Measurements from ENCODE around the gene TIMP2.
"Not testable (repeated sequence)": the region's sequence is repeated elsewhere in the genome, so short reads cannot be mapped to it uniquely, and the experiment has no call there.

Gene TIMP2

DNA sequence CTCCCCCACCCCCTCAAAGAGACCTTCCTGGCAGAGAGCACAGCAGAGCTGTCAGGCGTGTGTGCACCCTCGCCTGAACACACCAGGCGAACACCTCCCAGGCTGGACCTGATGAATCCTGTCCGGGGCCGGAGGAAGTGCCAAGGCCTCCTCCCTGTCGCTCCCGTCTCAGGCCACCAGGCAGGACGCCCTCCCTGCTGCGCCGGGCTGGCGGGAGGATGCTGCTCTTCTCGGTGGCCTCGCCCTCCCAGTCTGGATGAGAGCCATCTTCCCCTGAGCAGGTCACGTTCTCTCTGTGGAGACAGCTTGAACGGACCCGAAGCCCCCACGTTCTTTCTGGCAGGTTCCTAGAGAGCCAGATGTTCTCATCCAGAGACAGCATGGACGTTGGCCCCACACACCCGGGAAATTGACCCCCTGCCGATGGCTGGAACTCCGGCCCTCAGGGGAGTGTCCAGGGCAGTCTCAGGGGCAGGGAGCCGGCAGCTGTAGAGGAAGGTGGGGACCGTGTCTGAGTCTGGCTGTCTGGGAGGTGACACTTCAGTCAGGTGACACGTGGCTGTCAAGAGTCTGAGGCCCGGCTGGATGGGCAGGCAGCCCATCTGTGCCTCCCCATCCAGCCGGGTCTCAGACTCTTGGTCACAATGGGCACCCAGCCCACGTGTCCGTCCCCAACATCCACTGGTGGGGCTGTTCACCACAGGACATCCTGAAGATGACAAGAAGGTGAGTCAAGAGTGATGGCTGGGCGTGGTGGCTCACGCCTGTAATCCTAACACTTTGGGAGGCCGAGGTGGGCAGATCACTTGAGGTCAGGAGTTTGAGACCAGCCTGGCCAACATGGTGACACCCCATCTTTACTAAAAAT, 5.0 kb upstream of the TIMP2 start:
- no peak for DNase-seq (ENCODE audit: low read depth)

DNA sequence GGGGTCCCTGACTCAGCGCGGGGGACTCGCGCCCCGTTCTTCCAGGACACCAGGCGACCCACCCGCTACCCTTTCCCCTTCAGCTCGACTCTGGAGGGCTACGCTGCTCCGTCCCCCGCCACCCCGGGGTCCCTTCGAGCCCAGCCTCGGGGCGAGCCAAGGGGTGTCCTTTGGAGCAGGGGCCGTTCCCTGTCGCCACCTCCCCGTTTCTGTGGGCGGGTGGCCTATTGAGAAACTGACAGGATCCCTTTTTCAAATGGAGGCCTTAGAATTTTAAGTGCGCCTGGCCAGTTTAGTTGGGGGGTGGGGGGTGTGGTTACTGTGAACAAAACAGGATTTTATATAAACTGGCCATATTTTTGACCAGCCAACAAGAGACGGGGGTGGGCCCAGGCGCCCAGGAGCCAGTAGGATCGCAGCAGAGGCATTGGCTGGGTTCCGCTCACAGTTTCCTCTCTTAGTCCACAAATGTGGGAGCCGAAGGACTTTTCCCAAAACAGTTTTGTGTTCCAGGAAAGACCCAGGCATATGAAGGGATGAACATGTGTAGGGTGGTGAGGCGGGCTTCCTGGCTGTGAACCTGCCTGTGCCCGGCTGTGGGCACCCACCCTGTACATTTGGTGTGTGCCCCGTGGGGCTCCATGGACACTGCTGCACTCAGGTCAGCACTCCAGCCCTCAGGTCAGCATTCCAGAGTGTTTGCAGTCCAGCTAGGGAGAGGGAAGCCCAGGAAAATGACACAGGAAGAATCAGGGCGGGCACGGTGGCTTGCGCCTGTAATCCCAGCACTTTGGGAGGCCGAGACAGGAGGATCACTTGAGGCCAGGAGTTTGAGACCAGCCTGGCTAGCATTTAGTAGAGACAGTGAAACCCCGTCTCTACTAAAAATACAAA, 722 bp upstream of the TIMP2 start:
- peak; percentile 91 for DNase-seq (ENCODE audit: low read depth)

DNA sequence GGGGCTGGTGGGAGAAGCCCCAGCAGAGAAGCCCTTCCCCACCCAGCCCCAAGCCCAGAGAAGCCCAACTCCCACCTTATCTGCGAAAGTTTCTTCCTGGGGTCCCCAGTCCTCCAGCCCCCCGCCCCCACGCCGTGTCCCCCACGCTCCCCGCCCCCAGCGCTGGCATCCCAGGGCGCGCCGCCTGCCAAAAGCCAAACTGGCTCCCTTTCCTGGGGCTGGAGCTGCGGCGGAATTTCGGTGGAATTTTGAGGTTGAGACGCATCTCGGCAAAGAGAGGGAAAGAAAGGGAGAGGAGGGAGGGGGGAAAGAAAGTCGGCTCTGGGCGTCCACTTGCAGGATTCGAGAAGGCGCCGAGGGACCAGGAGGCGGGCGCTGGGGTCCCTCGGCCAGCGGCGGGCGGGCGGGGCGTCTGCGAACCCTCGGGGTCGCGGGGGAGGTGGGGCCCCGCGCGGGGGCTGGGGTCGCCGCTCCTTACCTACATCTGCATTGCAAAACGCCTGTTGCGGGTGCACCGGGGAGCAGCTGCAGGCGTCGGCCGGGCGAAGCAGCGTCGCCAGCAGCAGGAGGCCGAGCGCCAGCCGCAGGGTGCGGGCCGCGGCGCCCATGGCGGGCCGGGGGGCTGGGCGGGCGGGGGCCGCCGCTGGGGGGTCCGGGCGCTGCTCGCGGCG, 571 bp downstream of the TIMP2 start:
- DNase-seq (ENCODE audit: low read depth) = no peak

DNA sequence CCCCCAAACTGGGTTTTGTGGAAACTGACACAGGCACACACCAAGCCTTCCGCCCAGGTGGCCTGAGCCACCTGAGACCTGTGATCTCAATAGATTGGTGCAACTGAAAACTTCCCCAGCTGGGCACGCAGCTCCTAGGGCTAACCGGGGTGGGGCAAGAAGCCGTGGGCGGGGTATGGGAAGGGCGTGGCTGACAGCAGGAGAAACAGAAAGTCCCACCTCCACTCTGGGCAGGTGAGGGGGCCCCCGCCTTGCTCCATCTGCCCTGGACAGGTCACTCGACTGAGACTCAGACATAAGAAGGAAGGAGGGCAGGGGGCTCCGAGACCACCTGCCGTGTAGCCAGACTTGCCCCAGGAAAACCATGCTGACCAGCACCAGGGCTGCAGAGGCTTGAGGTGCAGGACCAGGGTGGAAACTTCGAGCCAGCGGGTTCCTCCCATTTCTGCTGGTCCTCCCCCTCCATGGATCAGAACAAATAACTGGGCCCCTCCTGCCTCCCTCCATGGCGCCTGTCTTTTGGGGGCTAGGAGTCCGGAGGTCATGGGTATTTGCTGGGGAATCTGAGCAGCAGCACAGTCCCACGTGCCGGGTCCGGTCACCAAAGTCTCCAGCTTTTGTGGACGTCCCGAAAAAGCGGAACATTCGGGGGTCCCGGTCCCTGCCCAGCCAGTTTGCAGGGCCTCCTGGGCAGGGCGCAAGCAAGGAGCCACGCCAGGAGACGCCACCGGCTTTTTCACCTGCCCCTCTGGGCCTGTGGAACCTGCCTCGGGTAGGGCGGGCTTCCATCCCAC, 1.3 kb downstream of the TIMP2 start:
- DNase-seq (ENCODE audit: low read depth) = no peak

DNA sequence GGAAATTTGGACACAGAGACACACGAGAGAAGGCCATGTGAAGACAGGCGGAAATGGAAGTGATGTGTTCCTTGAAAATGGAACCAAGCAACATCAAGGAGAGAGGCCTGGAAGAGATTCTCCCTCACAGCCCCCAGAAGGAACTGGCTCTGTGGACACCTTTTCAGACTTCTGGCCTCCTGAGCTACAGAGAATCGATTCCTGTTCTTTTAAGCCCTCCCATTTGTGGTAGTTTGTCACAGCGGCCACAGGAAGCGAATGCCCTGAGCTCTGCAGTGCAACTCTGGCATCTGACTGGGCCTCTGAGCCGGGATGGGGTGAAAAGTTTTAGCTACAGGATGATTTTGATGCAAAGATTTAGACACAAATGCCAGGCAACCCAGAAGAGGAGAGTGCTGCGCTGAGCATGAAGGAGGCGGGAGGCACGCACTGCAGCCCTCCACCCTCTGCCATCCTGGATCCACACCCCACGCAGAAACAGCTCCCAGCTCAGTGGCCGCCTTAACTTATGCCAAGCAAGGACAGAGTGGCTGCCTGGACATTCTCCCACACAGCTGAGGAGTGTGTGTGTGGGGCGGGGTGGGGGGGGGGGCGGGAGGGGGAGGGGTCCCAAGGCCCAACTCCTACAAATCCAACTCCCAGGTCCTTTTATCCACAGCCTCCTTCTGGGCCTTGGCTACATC, 2.2 kb downstream of the TIMP2 start:
- no peak for DNase-seq (ENCODE audit: low read depth)

DNA sequence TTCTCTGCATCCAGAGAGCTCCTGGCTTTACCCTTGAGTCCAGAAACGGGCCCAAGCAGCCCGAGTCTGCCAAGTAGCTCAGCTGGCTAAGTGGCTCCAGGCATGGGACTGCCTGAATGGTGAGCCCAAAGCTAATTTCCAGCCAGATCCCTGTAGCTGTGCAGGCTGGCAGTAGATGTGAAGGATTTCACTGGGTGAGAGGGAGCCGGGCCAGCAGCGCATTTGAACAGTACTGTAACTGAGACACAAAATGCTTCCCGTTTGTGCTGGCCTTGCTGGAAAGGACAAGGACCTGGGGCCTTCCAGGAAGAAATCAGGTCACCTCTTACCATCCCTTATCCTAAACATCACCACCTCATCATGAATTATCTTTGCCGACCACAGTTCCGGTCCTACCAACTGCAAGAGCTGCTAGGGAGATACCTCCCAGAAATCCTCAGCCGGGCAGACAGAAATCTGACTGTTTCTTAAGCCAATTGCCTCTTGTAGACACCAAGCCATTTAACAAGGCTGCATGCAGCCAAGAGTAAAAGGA, 3.7 kb downstream of the TIMP2 start:
- DNase-seq (ENCODE audit: low read depth) = peak; percentile 77

DNA sequence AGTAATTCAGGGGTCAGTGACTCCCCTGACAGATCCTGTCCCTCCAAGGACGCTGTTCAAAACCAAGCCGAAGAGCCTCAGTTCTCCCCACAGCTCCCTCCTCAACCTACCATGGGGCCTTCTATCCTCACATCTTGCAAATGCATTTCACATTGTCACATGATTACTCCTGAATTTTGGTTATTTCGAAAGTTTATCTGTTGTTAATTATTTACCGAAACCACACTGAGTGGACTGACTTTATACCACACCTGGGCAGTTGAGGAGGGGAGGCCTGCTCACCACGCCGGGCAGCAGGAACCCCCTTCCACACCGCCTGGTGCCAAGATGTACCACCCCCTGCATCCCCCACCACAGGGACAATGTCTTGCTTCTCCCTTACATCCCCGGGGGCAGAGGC, 4.7 kb downstream of the TIMP2 start:
- no peak for DNase-seq (ENCODE audit: low read depth)

DNA sequence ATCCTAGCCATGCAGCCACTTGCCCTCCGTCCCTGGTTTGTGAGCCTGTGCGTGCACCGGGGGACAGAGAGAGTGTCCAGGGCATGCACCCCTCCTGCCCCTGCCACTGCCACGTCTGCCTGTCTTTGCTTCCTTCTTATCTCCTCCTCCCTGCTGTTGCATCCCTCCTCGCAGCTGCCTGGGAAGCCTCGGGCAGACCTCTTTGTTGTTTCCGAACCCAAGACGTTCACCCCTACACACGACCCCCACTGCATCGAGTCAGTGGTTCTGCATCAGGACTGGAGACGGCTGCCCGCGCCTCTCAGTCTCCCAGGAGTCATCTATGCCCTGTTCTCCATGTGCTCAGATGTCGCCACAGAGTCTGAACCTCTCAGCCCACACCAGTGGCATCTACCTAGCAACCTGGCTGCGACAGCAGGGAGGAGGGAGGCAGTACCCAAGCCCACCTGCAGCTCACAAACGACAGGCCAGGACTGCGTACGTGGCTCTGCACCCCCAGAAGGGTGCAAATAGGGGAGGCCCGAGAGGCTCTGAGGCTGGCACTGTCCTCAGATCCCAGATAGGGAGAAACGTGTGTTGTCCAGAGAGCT, 5.2 kb downstream of the TIMP2 start:
- no peak for DNase-seq (ENCODE audit: low read depth)

DNA sequence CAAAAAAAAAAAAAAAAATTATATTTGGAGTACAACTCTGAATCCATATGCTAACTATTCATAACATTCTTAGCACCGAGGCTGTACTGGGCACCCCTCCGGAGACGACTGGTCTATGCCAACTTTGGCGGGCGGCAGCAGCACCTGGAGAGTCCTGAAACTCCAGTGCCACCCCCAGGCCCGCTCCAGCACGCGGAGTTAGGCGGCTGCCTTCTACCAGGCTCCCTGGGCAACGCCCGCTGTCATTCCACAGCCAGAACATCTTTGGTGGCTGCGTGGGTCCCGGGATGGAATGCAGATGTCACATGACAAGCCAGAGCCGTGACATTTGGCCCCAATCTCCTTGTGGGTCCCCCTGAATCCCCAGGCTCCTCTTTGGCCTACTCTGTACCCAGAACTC, 6.2 kb downstream of the TIMP2 start:
- DNase-seq (ENCODE audit: low read depth) = no peak

DNA sequence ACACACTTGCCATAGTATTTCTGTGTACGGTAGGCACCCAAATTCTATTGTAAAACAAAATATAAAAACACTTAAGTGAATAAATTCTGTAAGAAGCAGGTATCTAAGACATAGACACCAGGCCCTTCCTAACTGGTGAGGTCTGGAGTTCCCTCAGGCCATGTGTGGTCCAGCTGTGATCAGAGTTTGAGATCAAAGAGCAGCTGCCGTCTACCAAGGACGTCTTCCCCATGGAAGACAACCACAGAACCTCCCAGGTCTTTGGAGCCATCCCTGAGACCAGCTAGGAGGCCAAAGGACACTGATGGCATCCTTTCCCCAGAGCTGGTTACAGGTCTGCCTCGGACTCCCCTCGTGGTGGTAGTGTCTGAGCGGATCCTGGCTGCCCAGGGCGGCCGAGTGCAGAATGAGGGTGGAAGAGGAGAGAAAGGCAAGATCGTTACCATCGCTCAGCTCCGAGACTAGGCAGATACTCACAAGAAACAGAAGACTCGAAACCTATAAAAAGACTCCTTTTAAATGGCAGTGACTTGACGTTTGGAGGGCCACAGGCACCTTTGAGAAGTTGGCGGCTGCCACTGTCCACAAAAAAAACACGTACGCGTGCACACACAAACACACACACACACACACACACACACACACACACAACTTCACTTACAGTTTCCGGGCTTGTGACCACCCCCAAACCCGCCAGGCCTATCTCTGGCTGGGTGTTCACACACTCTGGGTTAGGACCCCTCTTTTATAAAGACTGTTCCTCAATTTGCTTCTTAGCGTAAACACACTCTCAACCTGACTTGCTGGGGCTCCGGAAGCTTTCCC, 7.5 kb downstream of the TIMP2 start:
- no peak for DNase-seq (ENCODE audit: low read depth)

DNA sequence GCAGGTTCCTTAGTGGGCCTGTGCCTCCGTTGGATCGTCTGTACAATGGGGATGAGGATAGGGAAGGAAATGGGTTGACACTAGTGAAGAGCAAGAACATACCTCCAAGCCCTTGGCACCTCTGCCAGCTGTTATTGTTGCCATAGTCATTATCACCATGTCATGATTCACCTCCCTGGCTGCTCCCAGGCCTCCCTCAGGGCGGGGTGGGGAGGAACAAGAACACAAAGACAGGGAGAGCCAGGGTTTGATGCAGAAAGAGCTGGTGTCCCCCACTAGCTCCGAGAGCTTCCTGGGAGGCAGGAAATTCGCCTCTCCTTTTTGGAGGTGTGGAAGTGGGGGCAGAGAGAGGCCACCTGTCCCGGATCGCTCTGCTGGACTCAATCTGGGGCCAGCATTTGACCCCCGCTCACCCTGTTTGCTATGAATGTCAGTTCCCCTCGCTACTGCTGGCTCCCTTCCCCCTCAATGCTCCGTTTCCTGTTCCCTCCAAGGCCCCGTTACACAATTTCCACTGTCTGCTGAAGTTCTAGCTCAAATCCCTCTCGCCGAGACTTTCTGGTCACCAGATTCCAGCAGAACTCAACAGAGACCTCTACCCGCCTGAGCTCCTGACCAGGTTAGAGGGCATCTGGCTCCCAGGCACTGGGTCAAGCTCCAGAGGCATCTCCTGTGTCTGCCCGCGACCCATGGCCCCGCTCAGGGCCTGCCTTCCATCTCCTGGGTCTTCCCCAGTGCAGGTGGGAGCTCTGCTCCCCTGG, 9.1 kb downstream of the TIMP2 start:
- no peak for DNase-seq (ENCODE audit: low read depth)

DNA sequence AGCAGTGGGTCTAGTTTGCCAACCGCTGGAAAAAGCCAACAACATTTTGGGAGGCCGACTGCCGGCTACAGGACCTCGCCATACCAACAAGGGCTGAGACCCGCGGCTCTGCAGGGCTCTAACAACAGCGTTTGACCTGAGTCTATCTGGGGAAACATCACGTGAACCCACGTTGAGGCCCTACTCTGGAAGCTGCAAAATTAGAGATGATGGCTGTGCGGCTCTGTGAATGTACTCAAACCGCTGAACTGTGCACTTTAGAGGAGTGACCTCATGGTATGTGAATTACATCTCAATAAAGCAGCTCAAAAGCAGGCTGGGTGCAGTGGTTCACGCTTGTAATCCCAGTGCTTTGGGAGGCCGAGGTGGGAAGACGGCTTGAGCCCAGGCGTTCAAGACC, 12.1 kb downstream of the TIMP2 start:
- DNase-seq (ENCODE audit: low read depth) = no peak

DNA sequence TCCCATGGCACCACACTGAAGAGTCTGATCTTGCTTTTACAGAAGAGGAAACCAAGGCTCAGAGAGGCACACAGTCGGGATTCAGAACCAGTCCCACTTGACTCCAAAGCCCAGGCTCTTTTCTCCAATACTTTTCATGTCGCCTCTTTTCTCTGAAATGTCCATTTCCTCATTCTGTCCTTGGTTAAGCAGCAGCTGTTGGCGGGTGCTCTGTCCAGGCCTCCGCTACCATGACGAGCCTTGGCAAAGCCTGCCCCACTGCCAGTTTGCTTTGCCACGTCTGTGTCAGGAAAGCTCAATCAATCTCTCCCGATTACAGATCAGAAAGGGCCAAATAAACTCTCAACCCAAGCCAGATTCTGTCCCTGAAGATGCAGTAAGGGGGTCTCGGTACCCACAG, 13.1 kb downstream of the TIMP2 start:
- DNase-seq (ENCODE audit: low read depth) = no peak

DNA sequence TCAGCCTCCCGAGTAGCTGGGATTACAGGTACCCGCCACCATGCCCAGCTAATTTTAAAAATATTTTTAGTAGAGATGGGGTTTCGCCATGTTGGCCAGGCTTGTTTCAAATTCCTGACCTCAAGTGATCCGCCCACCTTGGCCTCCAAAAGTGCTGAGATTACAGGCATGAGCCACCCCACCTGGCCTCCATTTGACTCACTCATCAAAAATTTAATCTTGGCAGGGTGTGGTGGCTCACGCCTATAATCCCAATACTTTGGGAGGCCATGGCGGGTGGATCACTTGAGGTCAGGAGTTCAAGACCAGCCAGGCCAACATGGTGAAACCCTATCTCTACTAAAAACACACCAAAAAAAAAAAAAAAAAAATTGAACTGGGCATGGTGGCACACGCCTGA, 13.6 kb downstream of the TIMP2 start:
- not testable (repeated sequence) for DNase-seq (ENCODE audit: low read depth)

DNA sequence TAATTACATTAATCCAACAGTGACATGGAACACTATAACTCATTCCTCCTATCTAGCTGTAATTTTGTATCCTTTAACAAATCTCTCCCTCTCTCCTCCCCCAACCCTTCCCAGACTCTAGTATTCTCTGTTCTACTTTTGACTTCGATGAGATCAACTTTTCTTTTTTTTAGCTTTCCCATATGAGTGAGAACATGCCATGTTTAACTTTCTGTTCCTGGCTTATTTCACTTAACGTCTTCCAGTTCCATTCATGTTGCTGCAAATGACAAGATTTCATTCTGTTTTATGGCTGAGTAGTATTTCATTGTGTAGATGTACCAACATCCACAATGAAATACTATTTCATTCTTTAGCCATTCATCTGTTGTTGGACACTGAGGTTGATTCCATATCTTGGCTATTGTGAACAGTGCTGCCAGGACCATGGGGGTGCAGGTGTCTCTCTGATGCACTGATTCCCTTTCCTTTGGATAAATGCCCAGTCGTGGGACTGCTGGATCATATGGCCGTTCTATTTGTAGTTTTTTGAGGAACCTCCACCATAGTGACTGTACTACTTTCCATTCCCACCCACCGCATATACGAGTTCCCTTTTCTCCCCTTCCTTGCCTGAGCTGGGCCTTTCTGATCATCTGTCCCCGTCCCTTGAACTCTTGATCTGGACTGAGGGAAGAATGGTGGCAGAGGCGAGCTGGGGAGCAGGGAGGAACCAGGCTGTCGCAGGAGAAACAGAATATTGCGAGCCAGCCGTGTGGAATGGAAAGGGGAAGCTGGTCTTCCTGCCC, 14.5 kb downstream of the TIMP2 start:
- no peak for DNase-seq (ENCODE audit: low read depth)

DNA sequence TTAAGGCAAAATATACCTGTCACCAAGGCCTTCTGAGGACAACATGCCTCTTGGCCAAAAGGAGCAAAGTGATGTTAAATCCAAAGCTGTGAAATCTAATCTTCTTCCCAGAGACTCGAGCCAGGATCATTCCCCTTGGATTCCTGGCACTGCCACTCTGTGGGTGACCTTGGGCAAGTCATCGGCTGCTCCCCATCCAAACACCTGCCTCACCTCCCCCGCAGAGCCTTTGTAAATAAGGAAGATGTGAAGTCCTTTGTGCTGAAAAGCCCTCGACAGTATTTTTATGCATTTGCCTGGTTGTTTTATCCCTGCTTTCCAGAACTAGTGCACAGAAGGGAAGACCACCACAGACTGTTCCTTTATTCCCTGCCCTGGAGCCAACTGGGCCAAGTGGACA, 16.8 kb downstream of the TIMP2 start:
- no peak for DNase-seq (ENCODE audit: low read depth)

DNA sequence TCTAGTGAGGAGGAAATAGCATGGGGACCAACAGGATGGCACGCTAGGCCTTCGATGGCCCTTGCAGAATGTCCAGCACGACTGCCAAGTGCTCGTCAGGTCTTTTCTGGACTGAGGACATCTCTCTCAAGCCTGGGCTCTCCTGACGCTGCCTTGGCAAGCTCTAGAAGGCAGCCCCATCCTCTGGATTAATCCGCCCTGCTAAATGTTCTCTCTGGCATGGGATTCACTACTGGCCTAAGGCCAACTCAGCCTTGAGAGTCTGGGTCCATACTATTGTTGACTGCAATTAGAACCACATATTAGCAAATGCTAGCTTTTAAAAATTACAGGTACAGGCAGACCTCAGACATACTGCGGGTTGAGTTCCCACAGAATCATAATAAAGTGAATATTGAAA, 19.6 kb downstream of the TIMP2 start:
- no peak for DNase-seq (ENCODE audit: low read depth)

DNA sequence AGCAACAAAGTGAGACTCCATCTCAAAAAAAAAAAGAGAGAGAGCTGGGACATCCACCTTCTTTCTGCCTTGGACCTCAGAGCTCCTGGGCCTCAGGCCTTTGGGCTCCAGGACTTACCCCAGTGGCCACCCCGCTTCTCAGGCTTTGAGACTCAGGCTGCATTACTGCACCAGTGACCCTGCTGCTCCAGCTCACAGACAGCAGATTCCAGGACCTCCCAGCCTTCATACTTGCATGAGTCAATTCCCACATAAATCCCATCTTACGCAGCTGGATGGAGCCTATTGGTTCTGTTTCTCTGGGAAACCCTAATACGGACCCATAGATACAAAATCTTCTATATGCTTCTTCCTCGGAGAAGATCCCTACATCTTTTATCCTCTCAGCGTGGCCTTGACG, 20.1 kb downstream of the TIMP2 start:
- DNase-seq (ENCODE audit: low read depth) = no peak

All from fibroblast of gingiva (primary cell).